Astrocyte (in vitro differentiated cells and primary cell): Measurements from ENCODE around the gene BTF3.

Experiments used
- CTCF ChIP-seq: IDR thresholded peaks from 2 replicates; pipeline ENCODE4 v1.5.1; 2011; ENCODE audit warnings: low read depth, mild to moderate bottlenecking, inconsistent platforms, low read length, moderate library complexity; ENCODE audit not compliant: insufficient read depth
- EZH2 ChIP-seq: IDR thresholded peaks from 2 replicates; pipeline ENCODE4 v1.6.1; 2012; ENCODE audit warnings: mild to moderate bottlenecking, low read length, inconsistent platforms; ENCODE audit not compliant: insufficient read depth

GRCh38 chr5:73472116-73472515 is 26.1 kb upstream of the BTF3 start:
- TF ChIP-seq CTCF = no peak
- TF ChIP-seq EZH2 = no peak
